GM21528 (cell line): Measurements from ENCODE around the gene PTPN23.

Experiments
- ATAC-seq: cut with Tn5 transposase; IDR thresholded peaks from one replicate; pipeline ENCODE4 v1.9.1; 2021; ENCODE audit warnings: mild to moderate bottlenecking, moderate library complexity; ENCODE audit not compliant: unreplicated experiment, low FRiP score

PTPN23 gene

GRCh38 chr3:47419083-47420043 is 38.5 kb downstream of the PTPN23 start:
- ATAC-seq, result no peak

- ATAC-seq, result no peak
These were observed 39.2 kb downstream of the PTPN23 start for GRCh38 chr3:47420044-47420430.

- ATAC-seq, result peak; percentile 74
These were observed 40.0 kb downstream of the PTPN23 start for GRCh38 chr3:47420511-47421484.

GRCh38 chr3:47421741-47422649 is 41.2 kb downstream of the PTPN23 start:
- ATAC-seq, result no peak

- ATAC-seq, result no peak
These were observed 41.9 kb downstream of the PTPN23 start for GRCh38 chr3:47422743-47423142.

- no peak for ATAC-seq
These were observed 42.8 kb downstream of the PTPN23 start for GRCh38 chr3:47423548-47424145.

- no peak for ATAC-seq
These were observed 43.9 kb downstream of the PTPN23 start for GRCh38 chr3:47424434-47425382.

- ATAC-seq, result no peak
These were observed 44.6 kb downstream of the PTPN23 start for GRCh38 chr3:47425383-47425778.

GRCh38 chr3:47425959-47426358 is 45.1 kb downstream of the PTPN23 start:
- ATAC-seq, result no peak

- ATAC-seq, result no peak
These were observed 47.0 kb downstream of the PTPN23 start for GRCh38 chr3:47427866-47428265.

GRCh38 chr3:47428662-47429061 is 47.8 kb downstream of the PTPN23 start:
- no peak for ATAC-seq

- ATAC-seq, result no peak
These were observed 48.9 kb downstream of the PTPN23 start for GRCh38 chr3:47429476-47430270.

GRCh38 chr3:47430606-47431005 is 49.8 kb downstream of the PTPN23 start:
- no peak for ATAC-seq

GRCh38 chr3:47431225-47431624 is 50.4 kb downstream of the PTPN23 start:
- no peak for ATAC-seq

- ATAC-seq, result no peak
These were observed 51.9 kb downstream of the PTPN23 start for GRCh38 chr3:47432673-47433072.

- ATAC-seq, result no peak
These were observed 53.0 kb downstream of the PTPN23 start for GRCh38 chr3:47433796-47434195.

- ATAC-seq, result no peak
These were observed 54.0 kb downstream of the PTPN23 start for GRCh38 chr3:47434849-47435248.

- no peak for ATAC-seq
These were observed 55.4 kb downstream of the PTPN23 start for GRCh38 chr3:47436180-47436579.
